Measurements from ENCODE around the gene SNRPE.

- TF ChIP-seq, protein P1, sequence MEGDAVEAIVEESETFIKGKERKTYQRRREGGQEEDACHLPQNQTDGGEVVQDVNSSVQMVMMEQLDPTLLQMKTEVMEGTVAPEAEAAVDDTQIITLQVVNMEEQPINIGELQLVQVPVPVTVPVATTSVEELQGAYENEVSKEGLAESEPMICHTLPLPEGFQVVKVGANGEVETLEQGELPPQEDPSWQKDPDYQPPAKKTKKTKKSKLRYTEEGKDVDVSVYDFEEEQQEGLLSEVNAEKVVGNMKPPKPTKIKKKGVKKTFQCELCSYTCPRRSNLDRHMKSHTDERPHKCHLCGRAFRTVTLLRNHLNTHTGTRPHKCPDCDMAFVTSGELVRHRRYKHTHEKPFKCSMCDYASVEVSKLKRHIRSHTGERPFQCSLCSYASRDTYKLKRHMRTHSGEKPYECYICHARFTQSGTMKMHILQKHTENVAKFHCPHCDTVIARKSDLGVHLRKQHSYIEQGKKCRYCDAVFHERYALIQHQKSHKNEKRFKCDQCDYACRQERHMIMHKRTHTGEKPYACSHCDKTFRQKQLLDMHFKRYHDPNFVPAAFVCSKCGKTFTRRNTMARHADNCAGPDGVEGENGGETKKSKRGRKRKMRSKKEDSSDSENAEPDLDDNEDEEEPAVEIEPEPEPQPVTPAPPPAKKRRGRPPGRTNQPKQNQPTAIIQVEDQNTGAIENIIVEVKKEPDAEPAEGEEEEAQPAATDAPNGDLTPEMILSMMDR (IDR thresholded peaks at IDR 0.05): no peak
- TF ChIP-seq EZH2phosphoT487 (IDR thresholded peaks at IDR 0.05): no peak
These were observed 47.6 kb upstream of the SNRPE start for GRCh38 chr1:203813581-203814341.
